ENCODE data around the gene ATP6V1C2.

The ATP6V1C2 gene, protein sequence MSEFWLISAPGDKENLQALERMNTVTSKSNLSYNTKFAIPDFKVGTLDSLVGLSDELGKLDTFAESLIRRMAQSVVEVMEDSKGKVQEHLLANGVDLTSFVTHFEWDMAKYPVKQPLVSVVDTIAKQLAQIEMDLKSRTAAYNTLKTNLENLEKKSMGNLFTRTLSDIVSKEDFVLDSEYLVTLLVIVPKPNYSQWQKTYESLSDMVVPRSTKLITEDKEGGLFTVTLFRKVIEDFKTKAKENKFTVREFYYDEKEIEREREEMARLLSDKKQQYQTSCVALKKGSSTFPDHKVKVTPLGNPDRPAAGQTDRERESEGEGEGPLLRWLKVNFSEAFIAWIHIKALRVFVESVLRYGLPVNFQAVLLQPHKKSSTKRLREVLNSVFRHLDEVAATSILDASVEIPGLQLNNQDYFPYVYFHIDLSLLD

DNA sequence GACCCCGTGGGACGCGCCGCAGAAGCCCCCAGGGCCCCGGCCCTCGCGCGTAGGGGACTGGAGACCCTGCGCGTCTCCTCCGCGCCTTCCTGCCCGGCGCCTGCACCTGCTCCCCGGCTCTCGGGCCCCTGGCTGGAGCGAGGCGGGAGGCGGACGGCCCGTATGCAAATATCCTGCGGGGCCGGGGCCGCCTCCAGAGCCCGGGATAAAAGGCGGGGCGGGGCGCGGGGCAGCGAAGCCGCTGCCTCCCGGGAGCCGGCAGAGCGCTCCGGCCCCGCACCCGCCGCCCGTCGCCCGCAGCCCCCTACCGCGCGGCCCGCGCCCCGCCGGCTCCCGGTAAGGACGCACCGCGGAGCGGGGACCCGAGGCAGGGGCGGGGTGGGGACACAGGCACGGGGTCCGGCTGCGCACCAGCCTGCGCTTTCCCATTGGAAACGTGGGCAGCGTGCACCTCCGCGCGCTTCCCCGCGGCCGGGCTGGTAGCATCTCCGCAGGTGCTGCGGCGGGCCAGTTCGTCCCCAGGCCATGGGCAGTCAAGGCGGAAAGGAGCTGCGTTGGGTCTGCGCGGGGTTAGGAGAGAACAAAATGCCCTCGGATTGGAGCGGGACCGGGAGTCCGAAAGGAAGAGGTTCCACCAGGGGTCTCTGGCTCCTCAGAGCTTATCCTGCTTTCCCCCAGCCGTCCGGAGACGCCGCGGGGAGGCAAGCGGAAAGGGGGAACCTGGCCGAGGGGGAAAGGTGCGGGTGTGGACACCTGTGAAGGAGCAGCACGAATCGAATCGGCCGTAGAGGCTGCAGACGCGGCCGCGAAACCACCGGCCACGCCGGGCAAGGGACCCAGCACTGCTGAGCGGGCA lies at the start of gene ATP6V1C2:
ATP6V1C2 (plus strand) TSS at position 235 of the 856 bp plus-strand sequence. CDS start 1,220 bp downstream, outside the sequence.
- Mint-ChIP-seq H3K4me1 (ENCODE audit: low read depth) (no peaks in the 10 kb centered on the region), H3K27ac (no peak within 1 kb of the TSS), H3K27me3 (ENCODE audit: low read depth) (peaks cover 61% of the 10 kb centered on the region), H3K4me3 (peak within 1 kb of the TSS; percentile 13), H3K9me3 (no peaks in the 10 kb centered on the region), H3K36me3 (ENCODE audit: low read depth) (no peaks in the 10 kb centered on the region)
- DNase-seq (ENCODE audit: low spot score), result peak; percentile 12

DNA sequence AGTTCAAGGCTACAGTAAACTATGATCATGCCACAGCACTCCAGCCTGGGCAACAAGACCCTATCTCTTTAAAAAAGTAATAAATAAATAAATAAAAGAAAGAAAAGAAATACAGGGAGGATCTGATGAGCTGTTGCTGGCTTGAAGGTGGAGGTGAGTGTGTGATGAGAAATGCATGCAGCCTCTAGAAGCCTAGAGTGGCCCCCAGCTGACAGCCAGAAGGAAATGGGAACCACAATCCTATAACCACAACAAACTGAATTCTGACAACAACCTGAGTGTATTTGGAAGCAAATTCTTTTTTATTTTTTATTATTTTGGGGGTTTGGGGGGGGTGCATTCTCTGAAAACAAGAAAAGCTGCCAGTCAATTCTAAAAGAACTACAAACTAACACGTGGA lies 46.3 kb upstream of the ATP6V1C2 start:
- H3K27ac Mint-ChIP-seq, result no peak overlapping the region
- H3K9me3 Mint-ChIP-seq, result no peaks in the 10 kb centered on the region
- H3K27me3 Mint-ChIP-seq (ENCODE audit: low read depth), result no peaks in the 10 kb centered on the region
- H3K36me3 Mint-ChIP-seq (ENCODE audit: low read depth), result peaks cover 20% of the 10 kb centered on the region
- DNase-seq (ENCODE audit: low spot score), result no peak
- H3K4me1 Mint-ChIP-seq (ENCODE audit: low read depth), result peaks cover 17% of the 10 kb centered on the region
- H3K4me3 Mint-ChIP-seq, result no peak overlapping the region

DNA sequence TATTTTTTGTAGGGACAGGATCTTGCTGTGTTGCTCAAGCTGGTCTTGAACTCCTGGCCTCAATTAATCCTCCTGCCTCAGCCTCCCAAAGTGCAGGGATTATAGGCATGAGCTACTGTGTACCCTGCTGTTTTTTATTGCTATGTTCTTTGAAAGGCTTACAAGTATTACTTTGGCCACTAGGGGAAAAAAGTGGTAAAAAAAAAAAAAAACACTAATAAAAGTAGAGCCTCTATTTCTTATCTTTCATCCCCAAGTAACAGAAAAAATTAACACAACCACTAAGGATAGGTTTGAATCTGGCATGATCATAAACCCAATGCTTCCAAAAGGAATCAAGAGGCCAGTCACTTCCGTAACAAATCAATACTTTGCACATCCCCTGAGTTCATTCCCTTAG lies 43.2 kb upstream of the ATP6V1C2 start:
- no peaks in the 10 kb centered on the region for H3K9me3 Mint-ChIP-seq
- no peak for DNase-seq (ENCODE audit: low spot score)
- H3K27me3 Mint-ChIP-seq (ENCODE audit: low read depth), result no peaks in the 10 kb centered on the region
- H3K4me3 Mint-ChIP-seq, result no peak overlapping the region
- H3K36me3 Mint-ChIP-seq (ENCODE audit: low read depth), result peaks cover 25% of the 10 kb centered on the region
- H3K4me1 Mint-ChIP-seq (ENCODE audit: low read depth), result peaks cover 16% of the 10 kb centered on the region
- no peak overlapping the region for H3K27ac Mint-ChIP-seq

DNA sequence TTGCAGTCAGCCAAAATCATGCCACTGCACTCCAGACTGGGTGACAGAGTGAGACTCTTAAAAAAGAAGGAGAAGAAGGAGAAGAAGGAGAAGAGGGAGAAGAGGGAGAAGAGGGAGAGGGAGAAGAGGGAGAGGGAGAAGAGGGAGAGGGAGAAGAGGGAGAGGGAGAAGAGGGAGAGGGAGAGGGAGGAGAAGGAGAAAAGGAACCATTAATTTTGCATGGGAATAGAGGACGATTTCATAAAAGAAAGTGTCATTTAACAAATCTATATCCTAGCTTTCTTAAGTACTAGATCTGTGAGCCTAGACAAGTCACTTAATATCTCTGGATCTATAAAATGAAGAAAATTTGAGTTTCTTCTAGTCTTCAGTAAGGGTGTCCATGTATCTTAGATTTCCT lies 41.2 kb upstream of the ATP6V1C2 start:
- no peak overlapping the region for H3K4me3 Mint-ChIP-seq
- no peaks in the 10 kb centered on the region for H3K9me3 Mint-ChIP-seq
- H3K27ac Mint-ChIP-seq, result no peak overlapping the region
- peaks cover 6% of the 10 kb centered on the region for H3K4me1 Mint-ChIP-seq (ENCODE audit: low read depth)
- peaks cover 26% of the 10 kb centered on the region for H3K36me3 Mint-ChIP-seq (ENCODE audit: low read depth)
- DNase-seq (ENCODE audit: low spot score), result no peak
- H3K27me3 Mint-ChIP-seq (ENCODE audit: low read depth), result no peaks in the 10 kb centered on the region

DNA sequence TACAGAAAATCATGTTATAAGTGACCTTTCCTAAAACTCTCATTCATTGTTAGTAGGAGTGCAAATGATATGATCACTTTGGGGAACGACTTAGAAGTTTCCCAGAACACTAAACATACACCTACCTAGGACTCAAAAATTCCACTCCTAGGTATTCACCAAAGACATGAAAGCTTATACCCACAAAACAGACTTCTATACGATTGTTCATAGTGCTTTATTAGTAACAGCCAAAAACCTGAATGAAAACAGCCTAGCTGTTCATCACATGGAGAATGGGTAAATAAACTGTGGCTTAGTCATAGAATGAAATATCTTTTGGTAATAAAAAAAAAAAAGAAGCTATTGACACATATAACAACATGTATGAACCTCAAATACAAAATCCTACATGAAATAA lies 40.5 kb upstream of the ATP6V1C2 start:
- H3K4me1 Mint-ChIP-seq (ENCODE audit: low read depth), result peaks cover under 1% of the 10 kb centered on the region
- no peak for DNase-seq (ENCODE audit: low spot score)
- H3K27me3 Mint-ChIP-seq (ENCODE audit: low read depth), result no peaks in the 10 kb centered on the region
- no peak overlapping the region for H3K27ac Mint-ChIP-seq
- H3K9me3 Mint-ChIP-seq, result no peaks in the 10 kb centered on the region
- no peak overlapping the region for H3K4me3 Mint-ChIP-seq
- peaks cover 26% of the 10 kb centered on the region for H3K36me3 Mint-ChIP-seq (ENCODE audit: low read depth)

DNA sequence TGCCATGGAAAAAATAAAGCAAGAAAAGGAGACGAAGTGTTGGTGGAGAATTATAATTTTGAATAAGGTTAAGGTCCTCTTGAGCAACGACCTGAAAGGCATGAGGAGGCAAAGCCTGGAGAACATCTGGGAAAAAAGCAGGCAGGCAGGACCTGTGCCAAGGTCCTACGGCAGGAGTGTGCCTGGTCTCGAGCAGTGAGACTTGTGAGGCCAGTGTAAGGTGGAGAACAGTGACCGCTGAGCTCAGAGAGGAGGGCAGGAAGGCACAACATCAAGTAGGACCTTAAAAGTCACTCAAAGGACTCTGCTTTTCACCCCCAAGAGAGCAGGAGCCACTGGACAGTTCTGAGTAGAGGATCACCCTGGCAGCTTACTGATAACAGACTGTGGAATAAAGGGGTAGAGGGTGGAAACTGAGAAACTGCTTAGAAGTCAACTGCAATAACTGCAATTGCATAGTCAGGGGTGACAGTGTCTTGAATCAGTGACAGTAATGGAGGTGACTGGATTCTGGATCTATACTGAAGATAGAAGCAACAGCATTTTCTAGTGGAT lies 35.2 kb upstream of the ATP6V1C2 start:
- Mint-ChIP-seq H3K4me1 (ENCODE audit: low read depth) (peaks cover 6% of the 10 kb centered on the region), H3K36me3 (ENCODE audit: low read depth) (peaks cover 13% of the 10 kb centered on the region), H3K9me3 (no peaks in the 10 kb centered on the region), H3K27ac (peak overlapping the region; percentile 49), H3K4me3 (no peak overlapping the region), H3K27me3 (ENCODE audit: low read depth) (no peaks in the 10 kb centered on the region)
- no peak for DNase-seq (ENCODE audit: low spot score)

DNA sequence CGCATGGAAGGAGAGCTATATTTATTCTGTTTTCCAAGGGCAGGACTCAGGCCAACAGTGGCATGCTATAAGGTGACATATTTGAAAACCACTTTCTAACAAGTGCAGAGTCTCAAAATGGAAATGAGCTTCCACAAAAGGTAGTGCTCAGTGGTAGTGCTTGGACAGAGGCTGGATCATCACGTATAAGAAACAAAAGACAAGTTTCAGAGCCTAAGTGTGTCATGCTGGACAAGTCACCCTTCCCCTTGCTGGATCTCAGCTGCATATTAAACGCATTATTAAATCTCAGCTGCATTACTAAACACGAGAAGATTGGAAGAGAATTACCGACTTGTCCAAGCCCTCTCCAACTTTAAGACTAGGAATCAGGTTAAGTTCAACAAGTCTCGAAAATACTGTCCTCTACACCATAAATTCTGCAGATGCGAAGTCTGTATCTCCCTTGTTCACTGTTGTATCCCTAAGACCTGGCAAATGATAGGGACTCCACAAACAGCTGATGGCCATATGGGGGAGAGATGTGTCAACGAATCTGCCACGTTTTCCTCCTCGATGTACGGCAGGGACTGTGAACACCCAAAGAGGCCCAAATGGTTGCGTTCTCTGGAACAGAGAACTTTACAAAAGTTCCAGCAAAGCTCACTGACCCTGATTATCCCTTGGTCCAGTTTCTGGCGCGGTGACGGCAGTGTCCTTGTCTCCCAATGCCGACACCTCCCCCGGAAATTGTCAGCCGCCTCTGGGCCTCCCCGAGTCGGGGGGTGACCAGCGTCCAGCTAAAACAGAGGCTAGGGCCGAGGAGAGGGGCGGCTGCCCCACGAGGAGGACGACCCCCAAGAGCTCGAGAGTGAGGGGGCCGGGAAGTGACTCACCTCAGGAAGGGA lies 32.3 kb upstream of the ATP6V1C2 start:
- H3K27ac Mint-ChIP-seq, result no peak overlapping the region

DNA sequence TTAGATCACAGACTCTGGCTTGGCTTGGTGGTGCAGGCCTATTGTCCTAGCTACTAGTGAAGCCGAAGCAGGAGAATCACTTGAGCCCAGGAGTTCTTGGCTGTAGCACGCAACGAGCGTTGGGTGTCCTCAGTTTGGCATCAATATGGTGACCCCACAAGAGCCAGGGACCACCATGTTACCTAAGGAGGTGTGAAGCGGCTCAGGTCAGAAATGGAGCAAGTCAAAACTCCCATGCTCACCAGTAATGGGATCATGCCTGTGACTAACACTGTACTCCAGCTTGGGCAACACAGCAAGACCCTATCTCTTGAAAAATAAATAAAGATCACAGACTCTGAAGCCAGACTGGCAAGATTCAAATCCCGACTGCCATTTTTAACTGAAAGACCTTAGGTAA lies 29.9 kb upstream of the ATP6V1C2 start:
- H3K36me3 Mint-ChIP-seq (ENCODE audit: low read depth), result peaks cover 2% of the 10 kb centered on the region
- H3K27ac Mint-ChIP-seq, result peak overlapping the region; percentile 68
- no peak for DNase-seq (ENCODE audit: low spot score)
- no peaks in the 10 kb centered on the region for H3K27me3 Mint-ChIP-seq (ENCODE audit: low read depth)
- H3K9me3 Mint-ChIP-seq, result no peaks in the 10 kb centered on the region
- peak overlapping the region; percentile 72 for H3K4me3 Mint-ChIP-seq
- peaks cover 7% of the 10 kb centered on the region for H3K4me1 Mint-ChIP-seq (ENCODE audit: low read depth)

More for the DNA sequence above, 32.3 kb upstream of the ATP6V1C2 start:
- H3K9me3 Mint-ChIP-seq, result no peaks in the 10 kb centered on the region
- peaks cover 2% of the 10 kb centered on the region for H3K36me3 Mint-ChIP-seq (ENCODE audit: low read depth)
- DNase-seq (ENCODE audit: low spot score), result no peak
- H3K4me3 Mint-ChIP-seq, result no peak overlapping the region
- no peaks in the 10 kb centered on the region for H3K27me3 Mint-ChIP-seq (ENCODE audit: low read depth)
- peaks cover 10% of the 10 kb centered on the region for H3K4me1 Mint-ChIP-seq (ENCODE audit: low read depth)

DNA sequence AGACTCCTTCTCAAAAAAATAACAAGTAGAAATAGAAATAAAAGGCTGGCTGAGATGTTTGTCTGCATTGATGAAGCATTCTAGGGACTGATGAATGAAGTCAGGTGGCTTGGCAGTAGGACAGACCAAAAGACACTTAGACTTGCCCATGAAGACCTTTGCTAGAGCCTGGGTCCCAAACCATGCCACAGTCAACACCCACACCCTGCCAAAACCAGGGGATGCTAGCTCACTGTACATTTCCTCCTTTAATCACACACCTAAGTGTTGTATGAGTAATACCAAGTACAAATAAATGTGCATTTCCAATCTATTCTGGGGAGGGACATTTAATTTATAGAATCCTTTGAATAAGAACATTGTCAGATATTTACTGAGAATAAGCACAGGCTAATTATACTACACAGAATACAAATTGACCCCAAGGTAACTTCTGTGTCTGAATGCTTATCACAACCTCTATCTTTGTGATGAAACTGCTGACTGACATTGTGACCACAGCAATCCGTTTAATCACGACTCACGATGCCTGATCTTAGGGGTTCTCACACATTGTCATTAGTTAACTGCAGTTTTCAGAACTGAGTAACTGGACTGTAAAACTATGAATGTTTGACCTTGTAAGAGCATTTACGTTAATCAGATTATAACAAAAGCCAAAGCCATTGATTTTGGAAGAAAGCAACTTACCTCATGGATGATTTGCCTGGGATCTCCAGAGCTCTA lies 21.2 kb upstream of the ATP6V1C2 start:
- no peak overlapping the region for H3K27ac Mint-ChIP-seq
- DNase-seq (ENCODE audit: low spot score), result no peak
- H3K4me3 Mint-ChIP-seq, result no peak overlapping the region
- peaks cover 4% of the 10 kb centered on the region for H3K27me3 Mint-ChIP-seq (ENCODE audit: low read depth)
- H3K4me1 Mint-ChIP-seq (ENCODE audit: low read depth), result peaks cover 8% of the 10 kb centered on the region
- no peaks in the 10 kb centered on the region for H3K9me3 Mint-ChIP-seq
- no peaks in the 10 kb centered on the region for H3K36me3 Mint-ChIP-seq (ENCODE audit: low read depth)

DNA sequence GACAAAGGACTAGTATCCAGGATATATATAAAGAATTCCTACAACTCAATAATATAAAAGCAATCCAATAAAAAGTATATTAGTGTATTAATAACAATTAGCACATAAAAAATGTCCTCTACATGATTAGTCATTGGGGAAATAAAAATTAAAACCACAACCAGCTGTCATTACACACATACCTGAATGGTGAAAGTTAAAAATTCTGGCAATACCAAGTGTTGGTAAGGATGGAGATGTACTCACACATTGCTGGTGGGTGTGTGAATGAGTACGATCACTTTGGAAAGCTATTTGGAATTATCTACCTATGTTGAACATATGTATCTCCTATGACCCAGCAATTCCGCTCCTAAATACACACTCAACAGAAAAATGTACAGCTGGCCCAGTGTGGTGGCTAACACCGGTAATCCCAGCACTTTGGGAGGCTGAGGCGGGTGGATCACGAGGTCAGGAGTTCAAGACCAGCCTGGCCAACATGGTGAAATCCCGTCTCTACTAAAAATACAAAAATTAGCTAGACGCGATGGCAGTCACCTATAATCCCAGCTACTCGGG lies 17.3 kb upstream of the ATP6V1C2 start:
- Mint-ChIP-seq H3K4me1 (ENCODE audit: low read depth) (peaks cover 8% of the 10 kb centered on the region), H3K9me3 (no peaks in the 10 kb centered on the region), H3K27me3 (ENCODE audit: low read depth) (peaks cover 20% of the 10 kb centered on the region), H3K4me3 (no peak overlapping the region), H3K36me3 (ENCODE audit: low read depth) (no peaks in the 10 kb centered on the region), H3K27ac (no peak overlapping the region)
- no peak for DNase-seq (ENCODE audit: low spot score)

DNA sequence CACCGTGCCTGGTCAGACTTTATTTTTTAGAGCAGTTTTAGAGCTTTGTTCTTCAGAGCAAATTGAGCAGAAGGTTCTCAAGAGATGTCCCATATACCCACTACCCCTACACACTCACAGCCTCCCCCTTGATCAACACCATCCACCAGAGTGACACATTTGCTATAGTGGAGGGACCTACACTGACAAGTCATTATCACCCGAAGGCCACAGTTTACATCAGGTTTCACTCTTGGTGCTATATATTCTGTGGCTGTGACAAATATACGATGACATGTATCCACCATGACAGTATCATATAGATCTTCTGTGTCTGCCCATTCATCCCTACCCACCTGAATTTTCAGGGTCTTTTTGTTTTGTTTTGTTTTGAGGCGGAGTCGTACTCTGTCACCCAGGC lies 15.4 kb upstream of the ATP6V1C2 start:
- H3K27ac Mint-ChIP-seq, result no peak overlapping the region
- no peak for DNase-seq (ENCODE audit: low spot score)
- H3K27me3 Mint-ChIP-seq (ENCODE audit: low read depth), result peaks cover 20% of the 10 kb centered on the region
- H3K4me3 Mint-ChIP-seq, result no peak overlapping the region
- H3K4me1 Mint-ChIP-seq (ENCODE audit: low read depth), result no peaks in the 10 kb centered on the region
- H3K9me3 Mint-ChIP-seq, result no peaks in the 10 kb centered on the region
- H3K36me3 Mint-ChIP-seq (ENCODE audit: low read depth), result no peaks in the 10 kb centered on the region

DNA sequence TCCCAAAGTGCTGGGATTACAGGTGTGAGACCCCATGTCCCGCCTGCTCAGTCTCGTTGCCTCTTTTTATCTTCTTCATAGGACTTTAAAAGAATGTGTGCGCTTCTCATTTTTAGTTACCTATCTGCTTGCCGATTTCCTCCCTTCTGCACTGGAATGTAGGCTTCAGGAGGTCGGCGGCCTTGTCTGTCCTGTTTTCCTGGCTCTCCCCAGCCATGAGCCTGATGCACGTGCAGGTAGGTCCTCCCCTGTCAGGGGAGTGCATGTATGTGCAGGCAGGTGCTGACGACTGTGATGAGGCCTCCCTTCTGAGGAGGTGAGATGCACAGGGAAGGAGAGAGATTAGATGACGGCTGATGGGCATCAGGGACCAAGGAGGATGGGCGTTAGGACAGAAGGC lies 13.6 kb upstream of the ATP6V1C2 start:
- Mint-ChIP-seq H3K27me3 (ENCODE audit: low read depth) (peaks cover 24% of the 10 kb centered on the region), H3K4me3 (no peak overlapping the region), H3K4me1 (ENCODE audit: low read depth) (peaks cover 5% of the 10 kb centered on the region), H3K36me3 (ENCODE audit: low read depth) (no peaks in the 10 kb centered on the region), H3K9me3 (no peaks in the 10 kb centered on the region), H3K27ac (no peak overlapping the region)
- no peak for DNase-seq (ENCODE audit: low spot score)

Measured in T-helper 2 cell treated with Interferon-gamma antibody and Interleukin-4, amounts not matched to agents 5 μg/mL and 100 μg/mL, for 36 hours (primary cell).